Measurements from ENCODE around the gene KRTAP5-11.
"Not testable (repeated sequence)": the region's sequence is repeated elsewhere in the genome, so short reads cannot be mapped to it uniquely, and the experiment has no call there.

The KRTAP5-11 gene

GRCh38 chr11:71539971-71540370 is 42.7 kb downstream of the KRTAP5-11 start:
- H3K36me3 ChIP-seq (replicated peaks); H3K27me3 ChIP-seq (ENCODE audit: low read depth); H3K9me3 ChIP-seq; DNase-seq (ENCODE audit: low spot score in 2 of 2); H3K4me1 ChIP-seq; H3K4me3 ChIP-seq; in situ Hi-C loops (cut with MboI; ENCODE audit: low sequenced_read_pairs): not testable (repeated sequence)

- no peaks in the 10 kb centered on the region for H3K27me3 ChIP-seq (ENCODE audit: low read depth)
- H3K4me1 ChIP-seq = no peaks in the 10 kb centered on the region
- no peaks in the 10 kb centered on the region for H3K9me3 ChIP-seq
- no peaks in the 10 kb centered on the region for H3K36me3 ChIP-seq (replicated peaks)
- DNase-seq (ENCODE audit: low spot score in 2 of 2) = no peak
- no peak overlapping the region for H3K4me3 ChIP-seq
- in situ Hi-C loops (cut with MboI; ENCODE audit: low sequenced_read_pairs) = no loop called here
These were observed 43.7 kb downstream of the KRTAP5-11 start for GRCh38 chr11:71539017-71539416.

GRCh38 chr11:71538666-71538990 is 44.0 kb downstream of the KRTAP5-11 start:
- Histone ChIP-seq H3K27me3 (ENCODE audit: low read depth) (no peaks in the 10 kb centered on the region), H3K9me3 (no peaks in the 10 kb centered on the region), H3K36me3 (replicated peaks) (no peaks in the 10 kb centered on the region), H3K4me1 (no peaks in the 10 kb centered on the region), H3K4me3 (no peak overlapping the region)
- in situ Hi-C loops (cut with MboI; ENCODE audit: low sequenced_read_pairs) = no loop called here
- DNase-seq (ENCODE audit: low spot score in 2 of 2) = no peak

- H3K4me3 ChIP-seq; H3K4me1 ChIP-seq; H3K9me3 ChIP-seq; in situ Hi-C loops (cut with MboI; ENCODE audit: low sequenced_read_pairs); DNase-seq (ENCODE audit: low spot score in 2 of 2); H3K27me3 ChIP-seq (ENCODE audit: low read depth); H3K36me3 ChIP-seq (replicated peaks): not testable (repeated sequence)
These were observed 44.6 kb downstream of the KRTAP5-11 start, which contains the start of gene KRTAP5-8 for GRCh38 chr11:71537977-71538665. KRTAP5-8 (plus strand) TSS chr11:71538025; CDS start chr11:71538056, 31 bp downstream.

- in situ Hi-C loops (cut with MboI; ENCODE audit: low sequenced_read_pairs) = no loop called here
- no peaks in the 10 kb centered on the region for H3K4me1 ChIP-seq
- H3K4me3 ChIP-seq = no peak overlapping the region
- no peaks in the 10 kb centered on the region for H3K36me3 ChIP-seq (replicated peaks)
- no peaks in the 10 kb centered on the region for H3K9me3 ChIP-seq
- H3K27me3 ChIP-seq (ENCODE audit: low read depth) = no peaks in the 10 kb centered on the region
- DNase-seq (ENCODE audit: low spot score in 2 of 2) = no peak
These were observed 45.1 kb downstream of the KRTAP5-11 start for GRCh38 chr11:71537537-71537936.

- DNase-seq (ENCODE audit: low spot score in 2 of 2) = no peak
- no peak overlapping the region for H3K4me3 ChIP-seq
- no peaks in the 10 kb centered on the region for H3K9me3 ChIP-seq
- H3K36me3 ChIP-seq (replicated peaks) = no peaks in the 10 kb centered on the region
- no peaks in the 10 kb centered on the region for H3K27me3 ChIP-seq (ENCODE audit: low read depth)
- H3K4me1 ChIP-seq = no peaks in the 10 kb centered on the region
- in situ Hi-C loops (cut with MboI; ENCODE audit: low sequenced_read_pairs) = no loop called here
These were observed 46.9 kb downstream of the KRTAP5-11 start for GRCh38 chr11:71535825-71536224.

GRCh38 chr11:71534711-71535608 is 47.7 kb downstream of the KRTAP5-11 start:
- in situ Hi-C loops (cut with MboI; ENCODE audit: low sequenced_read_pairs); DNase-seq (ENCODE audit: low spot score in 2 of 2); H3K4me3 ChIP-seq; H3K36me3 ChIP-seq (replicated peaks); H3K4me1 ChIP-seq; H3K9me3 ChIP-seq; H3K27me3 ChIP-seq (ENCODE audit: low read depth): not testable (repeated sequence)

- in situ Hi-C loops (cut with MboI; ENCODE audit: low sequenced_read_pairs) = no loop called here
- no peak overlapping the region for H3K4me3 ChIP-seq
- no peak for DNase-seq (ENCODE audit: low spot score in 2 of 2)
These were observed 50.6 kb downstream of the KRTAP5-11 start for GRCh38 chr11:71532036-71532610.

More at GRCh38 chr11:71532036-71532610, 50.6 kb downstream of the KRTAP5-11 start:
- H3K4me1 ChIP-seq = no peaks in the 10 kb centered on the region
- no peaks in the 10 kb centered on the region for H3K9me3 ChIP-seq
- no peaks in the 10 kb centered on the region for H3K36me3 ChIP-seq (replicated peaks)
- H3K27me3 ChIP-seq (ENCODE audit: low read depth) = no peaks in the 10 kb centered on the region

All from HAP-1 (cell line).